Neutrophil (primary cell): ENCODE data around the gene UBN2.

Experiments
- H3K27ac ChIP-seq: fragments of 200-600 bp; sonication (generic); 2 replicates; pipeline ENCODE4 v1.5.1; 2016; ENCODE audit warnings: mild to moderate bottlenecking, moderate library complexity
- H3K27me3 ChIP-seq: fragments of 200-600 bp; sonication (generic); 2 replicates; pipeline ENCODE4 v1.6.0; 2016; ENCODE audit warnings: mild to moderate bottlenecking
- H3K36me3 ChIP-seq: fragments of 200-600 bp; sonication (generic); 2 replicates; pipeline ENCODE4 v1.5.1; 2017
- H3K4me1 ChIP-seq, 2 experiments: fragments of 200-600 bp in 1 of 2; sonication (generic) in 1 of 2; 1 replicate in 1 of 2; 2 replicates in 1 of 2; pipeline versions ENCODE4 v1.5.1 to v1.6.1; 2013 to 2016; ENCODE audit warnings: low read depth in 1 of 2, low read length in 1 of 2, mild to moderate bottlenecking in 1 of 2, moderate library complexity in 1 of 2; ENCODE audit not compliant: control insufficient read depth in 1 of 2, insufficient read depth in 1 of 2
- H3K4me3 ChIP-seq, 2 experiments: fragments of 200-600 bp in 1 of 2; sonication (generic) in 1 of 2; 1 replicate in 1 of 2; 2 replicates in 1 of 2; pipeline ENCODE4 v1.5.1; 2013 to 2016; ENCODE audit warnings: low read depth in 1 of 2, low read length in 1 of 2, mild to moderate bottlenecking in 1 of 2, moderate library complexity in 1 of 2
- H3K9me3 ChIP-seq: fragments of 200-600 bp; sonication (generic); 2 replicates; pipeline ENCODE4 v1.5.1; 2016
- CTCF ChIP-seq: fragments of 200-600 bp; sonication (generic); IDR thresholded peaks from 2 replicates; pipeline ENCODE4 v1.5.1; 2016; ENCODE audit warnings: antibody characterized with exemption

Gene UBN2

GRCh38 chr7:139355320-139355719, 124.3 kb downstream of the UBN2 start:
- H3K27me3 ChIP-seq = no peaks in the 10 kb centered on the region
- H3K4me1 ChIP-seq = peaks cover 18 to 20% of the 10 kb centered on the region in 2 experiments
- H3K4me3 ChIP-seq = no peak overlapping the region
- H3K9me3 ChIP-seq = no peaks in the 10 kb centered on the region
- peak overlapping the region; percentile 22 for H3K27ac ChIP-seq
- H3K36me3 ChIP-seq = no peaks in the 10 kb centered on the region
- no peak for TF ChIP-seq CTCF
